Measurements from ENCODE around the gene AQP12B.

The AQP12B gene

GRCh38 chr2:240646900-240647502 lies 35.7 kb downstream of the AQP12B start:
- DNase-seq = no peak

DNA sequence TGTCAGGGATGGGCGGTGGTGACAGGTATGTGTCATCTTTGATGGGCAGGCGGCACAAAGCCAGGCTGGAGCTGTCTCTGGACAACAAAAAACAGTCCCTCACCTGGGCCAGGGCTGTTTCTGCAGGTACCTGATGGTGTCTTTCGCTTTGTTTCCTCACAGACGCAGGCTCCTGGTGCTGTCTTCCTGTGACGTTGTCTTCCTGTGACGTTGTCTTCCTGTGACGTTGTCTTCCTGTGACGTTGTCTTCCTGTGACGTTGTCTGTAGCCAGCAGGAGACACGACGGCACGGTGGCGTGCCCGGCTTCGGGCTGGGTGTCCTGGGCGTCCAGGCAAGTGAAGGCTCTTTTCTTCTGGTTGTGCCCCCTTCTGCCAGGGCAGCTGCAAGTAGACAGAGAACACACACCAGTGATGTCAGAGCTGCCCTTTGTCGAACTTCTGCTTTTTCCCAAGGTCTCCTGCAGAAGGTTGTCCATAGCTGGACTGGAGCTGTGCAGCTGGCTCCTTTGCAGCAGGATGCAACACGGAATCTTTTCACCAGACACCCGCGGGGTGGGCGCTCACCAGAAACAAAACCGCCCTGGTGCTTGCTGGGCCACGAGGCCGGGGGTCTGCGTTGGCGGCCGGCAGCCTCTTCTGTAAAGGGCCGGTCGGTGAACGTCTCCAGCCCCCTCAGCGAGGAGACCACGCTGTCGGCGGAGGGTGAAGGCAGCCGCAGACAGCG lies 36.3 kb downstream of the AQP12B start:
- DNase-seq = no peak

GRCh38 chr2:240645801-240646175 lies 36.9 kb downstream of the AQP12B start:
- no peak for DNase-seq

DNA sequence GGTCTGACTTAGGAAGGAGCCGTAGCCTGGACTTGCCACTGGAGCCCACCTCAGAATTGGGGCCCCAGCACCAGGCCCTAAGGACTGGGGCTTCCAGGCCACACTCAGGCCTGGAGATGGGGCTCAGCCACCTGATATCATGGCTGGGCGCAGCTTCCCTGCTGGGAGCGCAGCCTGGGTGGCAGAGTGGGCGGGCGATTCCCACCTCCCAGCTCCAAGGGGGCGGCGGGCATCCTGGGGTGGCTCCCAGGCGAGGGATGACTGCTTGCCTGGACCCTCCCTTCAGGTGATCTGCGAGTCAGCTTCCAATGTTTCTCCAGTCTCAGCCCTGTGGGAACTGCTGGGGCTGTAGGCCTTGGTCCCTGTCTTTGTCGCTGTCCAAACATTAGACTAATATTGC lies 37.3 kb downstream of the AQP12B start:
- DNase-seq = no peak

- no peak for DNase-seq
These were observed 37.8 kb downstream of the AQP12B start for GRCh38 chr2:240644859-240645301.

DNA sequence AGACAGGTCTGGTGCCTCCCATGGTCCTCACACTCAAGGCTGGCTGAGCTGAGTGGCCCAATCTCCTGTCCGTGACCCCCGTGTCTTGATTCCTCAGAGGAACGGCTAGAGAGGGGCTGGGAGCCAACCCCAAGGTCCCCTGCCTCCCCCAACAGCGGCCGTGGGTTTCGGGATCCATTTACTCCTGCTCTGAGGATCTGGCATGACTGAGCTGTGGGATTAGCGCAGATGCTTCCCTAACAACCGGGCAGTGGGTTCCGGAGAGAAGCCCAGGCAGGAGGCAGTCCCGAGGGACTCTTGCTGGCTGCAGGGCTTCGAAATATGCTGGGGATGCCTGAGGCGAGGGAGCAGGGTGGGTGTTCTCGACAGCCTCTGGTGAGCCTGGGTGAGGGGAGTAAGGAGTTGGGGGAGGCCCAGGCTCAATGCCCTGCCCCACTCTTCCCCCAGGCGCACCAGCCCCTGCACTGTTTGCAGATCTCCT lies 38.5 kb downstream of the AQP12B start:
- DNase-seq = no peak

GRCh38 chr2:240643811-240644150 lies 38.9 kb downstream of the AQP12B start:
- DNase-seq = no peak

GRCh38 chr2:240643093-240643810 lies 39.4 kb downstream of the AQP12B start:
- no peak for DNase-seq

GRCh38 chr2:240642806-240643092 lies 39.9 kb downstream of the AQP12B start:
- no peak for DNase-seq

DNA sequence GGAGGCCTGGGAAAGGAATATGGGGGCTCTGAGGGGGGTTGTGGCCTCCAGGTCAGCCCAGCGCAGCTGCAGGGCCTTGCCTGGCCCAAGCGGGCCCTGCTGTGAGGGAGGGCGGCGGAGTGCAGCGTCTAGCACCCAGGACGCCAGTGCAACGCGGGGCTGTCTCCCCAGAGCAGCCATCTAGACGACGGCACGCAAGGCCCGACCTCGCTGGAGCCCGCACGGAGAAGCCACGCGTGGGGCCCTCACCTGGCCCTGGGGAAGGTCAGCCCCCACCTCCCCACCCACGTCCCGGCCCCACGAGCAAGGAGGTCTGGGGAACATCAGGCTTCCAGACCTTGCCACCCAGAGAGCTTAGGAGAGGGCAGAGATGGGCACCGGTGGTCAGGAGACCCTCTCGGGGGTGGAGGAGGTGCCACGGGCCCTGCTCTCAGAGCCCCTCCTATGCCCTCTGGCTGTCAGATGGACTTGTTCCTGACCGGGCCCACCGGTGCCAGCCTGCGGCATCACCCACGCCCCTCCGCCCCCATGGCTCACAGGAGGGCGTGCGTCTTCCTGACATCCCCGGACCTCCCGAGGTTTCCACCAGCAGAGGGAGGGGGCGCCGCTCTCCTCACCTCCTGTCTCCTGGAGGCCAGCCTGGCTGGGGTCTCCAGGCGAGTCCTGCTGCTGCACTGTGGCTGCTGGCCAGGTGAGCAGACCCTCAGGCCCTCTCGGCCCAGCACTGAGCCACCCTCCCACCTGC lies 40.5 kb downstream of the AQP12B start:
- DNase-seq = no peak

GRCh38 chr2:240640939-240641338 lies 41.7 kb downstream of the AQP12B start:
- DNase-seq = peak; percentile 18

GRCh38 chr2:240639566-240639965 lies 43.1 kb downstream of the AQP12B start:
- DNase-seq = no peak

- no peak for DNase-seq
These were observed 44.0 kb downstream of the AQP12B start for GRCh38 chr2:240638512-240639160.

GRCh38 chr2:240637901-240638345 lies 44.8 kb downstream of the AQP12B start:
- no peak for DNase-seq

DNA sequence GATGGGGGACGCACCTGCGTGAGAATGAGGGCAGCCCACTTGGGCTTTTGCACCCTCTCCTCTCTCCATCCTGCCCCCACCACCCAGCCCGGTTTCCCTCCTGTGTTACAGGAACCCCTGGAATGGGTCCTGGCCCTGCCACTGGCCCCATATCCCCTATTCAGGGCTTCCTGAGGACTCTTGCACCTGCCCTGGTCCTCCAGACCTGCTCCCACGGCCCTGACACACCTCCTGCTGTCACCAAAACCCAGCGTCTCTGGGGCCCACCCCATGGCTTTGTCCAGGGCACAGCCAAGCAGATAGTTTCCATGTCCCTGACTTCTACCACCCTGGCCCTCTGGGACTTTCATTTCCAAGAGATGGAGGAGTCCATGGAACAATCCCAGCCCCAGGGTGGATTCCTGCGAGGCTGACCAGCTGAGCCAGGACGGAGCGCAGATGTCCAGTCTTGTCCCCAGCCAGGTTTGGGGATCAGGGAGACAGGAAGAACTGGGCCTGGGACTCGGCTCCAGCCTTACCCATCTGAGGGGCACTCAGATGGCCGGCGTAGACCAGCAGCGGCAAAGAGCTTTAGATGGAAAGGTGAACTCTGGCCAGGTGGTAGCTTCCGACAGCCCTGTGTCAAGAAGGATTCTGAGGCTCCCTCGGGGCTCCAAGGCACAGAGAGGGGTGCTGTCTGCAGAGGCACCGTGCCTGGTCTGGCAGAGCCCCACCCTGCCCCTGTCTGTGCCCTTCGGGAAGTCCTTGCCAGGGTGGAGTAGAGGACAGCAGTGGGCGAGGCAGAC lies 45.4 kb downstream of the AQP12B start:
- DNase-seq = no peak

DNA sequence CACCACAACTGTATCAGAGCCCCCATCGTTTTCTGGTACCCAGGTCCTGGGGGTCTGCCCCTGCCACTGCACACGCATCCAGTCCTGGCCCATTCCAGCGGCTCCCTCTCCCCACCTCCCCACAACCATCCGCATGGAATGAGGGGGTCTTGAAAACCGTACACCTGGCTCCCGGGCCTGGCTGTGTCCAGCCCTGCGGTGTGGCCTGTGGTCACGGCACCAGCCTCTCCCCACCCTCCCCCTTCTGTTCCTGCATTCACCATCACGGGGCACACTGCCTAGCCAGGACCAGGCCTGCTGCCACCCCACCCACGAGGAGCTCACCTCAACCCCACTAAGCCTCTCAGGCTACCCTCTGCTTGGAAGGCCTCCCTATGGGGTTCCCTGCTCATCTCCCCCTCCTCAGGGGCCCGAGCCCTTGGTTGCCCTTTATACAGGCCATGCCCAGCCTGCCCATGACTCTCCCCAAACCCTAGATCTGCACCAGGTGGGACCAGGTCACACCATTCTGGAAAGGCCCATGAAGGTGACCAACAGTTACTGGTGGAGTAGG lies 46.0 kb downstream of the AQP12B start:
- DNase-seq = no peak

DNA sequence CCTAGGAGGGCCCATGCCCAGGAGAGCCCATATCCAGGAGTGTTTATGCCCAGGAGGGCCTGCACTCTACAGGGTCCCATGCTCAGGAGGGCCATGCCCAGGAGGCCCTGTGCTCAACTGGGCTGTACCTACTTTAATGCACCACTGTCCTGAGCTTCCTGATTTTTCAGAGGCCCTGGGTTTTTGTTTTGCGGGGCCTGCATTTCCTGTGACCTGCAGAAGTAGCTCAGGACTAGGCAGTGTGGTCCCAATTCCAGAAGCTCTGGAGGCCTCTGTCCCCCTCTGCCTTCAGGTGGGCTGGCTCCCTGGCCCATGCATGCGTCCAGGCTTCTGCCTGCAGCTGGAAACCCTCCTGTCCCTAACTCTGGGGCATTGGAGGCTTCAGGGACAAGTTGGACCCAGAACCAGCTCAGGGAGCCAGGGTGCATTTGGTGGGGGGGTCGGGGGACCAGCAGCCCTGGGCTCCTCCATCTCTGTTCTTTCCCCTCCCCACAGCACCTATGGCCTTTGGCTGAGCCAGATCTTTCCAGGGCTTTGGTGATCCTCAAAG lies 46.6 kb downstream of the AQP12B start:
- DNase-seq = no peak

GRCh38 chr2:240635121-240635997 lies 47.3 kb downstream of the AQP12B start:
- DNase-seq = no peak

DNA sequence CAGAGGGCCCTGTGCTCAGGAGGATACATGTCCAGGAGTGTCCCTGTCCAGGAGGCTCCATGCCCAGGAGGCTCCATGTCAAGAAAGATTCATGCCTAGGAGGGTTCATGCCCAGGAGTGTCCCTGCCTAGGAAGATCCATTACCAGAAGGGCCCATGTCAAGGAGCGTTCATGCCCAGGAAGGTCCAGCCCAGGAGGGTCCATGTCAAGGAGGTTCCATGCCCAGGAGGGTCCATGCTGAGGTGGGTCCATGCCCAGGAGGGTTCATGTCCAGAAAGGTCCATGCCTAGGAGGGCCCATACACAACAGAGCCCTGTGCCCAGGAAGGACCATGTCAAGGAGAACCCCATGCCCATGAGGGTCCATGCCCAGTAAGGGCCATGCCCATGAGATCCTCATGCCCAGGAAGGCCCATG lies 50.4 kb downstream of the AQP12B start:
- DNase-seq = no peak

DNA sequence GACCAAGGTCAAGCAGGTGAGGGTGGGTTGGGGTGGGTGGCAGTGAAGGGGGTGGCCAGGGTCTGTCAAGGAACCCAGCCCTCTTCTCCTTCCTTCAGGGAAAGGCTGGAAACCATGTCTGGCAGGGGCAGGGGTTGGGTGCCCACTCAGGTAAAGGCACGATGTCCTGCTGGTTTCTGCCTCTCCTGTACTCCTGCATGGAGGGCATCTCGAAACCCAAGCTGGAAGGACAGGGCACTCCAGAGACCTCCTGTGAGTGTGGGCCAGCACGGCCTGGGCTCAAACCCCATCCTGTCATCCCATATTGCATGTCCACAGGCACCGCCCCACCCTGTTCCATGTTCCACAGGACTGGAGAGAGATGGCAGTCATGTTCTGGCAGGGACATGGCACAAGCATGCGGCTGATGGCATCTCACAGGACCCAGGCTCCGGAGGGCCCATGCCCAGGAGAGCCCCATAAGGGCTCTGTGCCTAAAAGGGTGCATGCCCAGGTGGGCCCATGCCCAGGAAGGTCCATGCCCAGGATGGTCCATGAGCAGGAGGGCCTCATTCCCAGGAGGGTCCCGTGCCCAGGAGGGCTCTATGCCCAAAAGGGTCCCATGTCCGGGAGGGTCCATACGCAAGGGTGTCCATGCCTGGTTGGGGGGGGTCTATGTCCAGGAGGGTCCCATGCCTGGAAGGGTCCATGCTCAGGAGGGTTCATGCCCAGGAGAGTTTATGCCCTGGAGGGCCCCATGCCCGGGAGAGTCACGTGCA lies 51.0 kb downstream of the AQP12B start:
- no peak for DNase-seq

All from NCI-H345 (cell line).